Left ventricle myocardium inferior (tissue), 1 donor: ENCODE measurements around the gene PRKG1. TPM values are rescaled to one million over a fixed set of nuclear protein-coding genes. Genes with fewer than 3 reads are reported as not detected.
"Not testable (repeated sequence)": the region's sequence is repeated elsewhere in the genome, so short reads cannot be mapped to it uniquely, and the experiment has no call there.

Experiments used
- DNase-seq: peaks from one replicate; pipeline ENCODE4 v3.0.0-alpha.2; 2020
- H3K27ac ChIP-seq: fragments of 200-600 bp; replicated peaks from 2 replicates; pipeline ENCODE4 v1.8.0; 2021
- H3K27me3 ChIP-seq: fragments of 200-600 bp; 2 replicates; pipeline ENCODE4 v1.8.0; 2021; ENCODE audit warnings: low read depth
- H3K36me3 ChIP-seq: fragments of 200-600 bp; 2 replicates; pipeline ENCODE4 v1.8.0; 2021
- H3K4me1 ChIP-seq: fragments of 200-600 bp; 2 replicates; pipeline ENCODE4 v1.8.0; 2021
- H3K4me3 ChIP-seq: fragments of 200-600 bp; 2 replicates; pipeline ENCODE4 v1.8.0; 2021; ENCODE audit warnings: mild to moderate bottlenecking, moderate library complexity
- H3K9me3 ChIP-seq: fragments of 200-600 bp; replicated peaks from 2 replicates; pipeline ENCODE4 v1.8.0; 2021
- intact Hi-C: fragments of 100-400 bp; cut with micrococcal nuclease; formaldehyde crosslinking; loops from one replicate; pipeline ENCODE4 v1.11.0; 2022
- total RNA-seq: library from RNA; stranded (reverse); fragmentation: NEBNext Ultra II Directional; extraction: Animal tissue kit (Norgen Biotek cat#: 25700); gene quantifications from one replicate; pipeline ENCODE4 v1.2.1, GENCODE V29; 2021
- TF ChIP-seq, protein P1 (sequence below): fragments of 200-600 bp; IDR thresholded peaks from 2 replicates; pipeline ENCODE4 v1.8.0; 2021; ENCODE audit warnings: antibody characterized with exemption, mild to moderate bottlenecking, borderline replicate concordance
- donor health status: DM: no; HTN: yes; CAD: no; lungs with severe emphysema.

The PRKG1 gene
- total RNA-seq, 1 donor from 2014 or later: 38.9 TPM

GRCh38 chr10:51272555-51272954 is 198.3 kb downstream of the PRKG1 start:
- H3K36me3 ChIP-seq: no peaks in the 10 kb centered on the region
- TF ChIP-seq, protein P1, sequence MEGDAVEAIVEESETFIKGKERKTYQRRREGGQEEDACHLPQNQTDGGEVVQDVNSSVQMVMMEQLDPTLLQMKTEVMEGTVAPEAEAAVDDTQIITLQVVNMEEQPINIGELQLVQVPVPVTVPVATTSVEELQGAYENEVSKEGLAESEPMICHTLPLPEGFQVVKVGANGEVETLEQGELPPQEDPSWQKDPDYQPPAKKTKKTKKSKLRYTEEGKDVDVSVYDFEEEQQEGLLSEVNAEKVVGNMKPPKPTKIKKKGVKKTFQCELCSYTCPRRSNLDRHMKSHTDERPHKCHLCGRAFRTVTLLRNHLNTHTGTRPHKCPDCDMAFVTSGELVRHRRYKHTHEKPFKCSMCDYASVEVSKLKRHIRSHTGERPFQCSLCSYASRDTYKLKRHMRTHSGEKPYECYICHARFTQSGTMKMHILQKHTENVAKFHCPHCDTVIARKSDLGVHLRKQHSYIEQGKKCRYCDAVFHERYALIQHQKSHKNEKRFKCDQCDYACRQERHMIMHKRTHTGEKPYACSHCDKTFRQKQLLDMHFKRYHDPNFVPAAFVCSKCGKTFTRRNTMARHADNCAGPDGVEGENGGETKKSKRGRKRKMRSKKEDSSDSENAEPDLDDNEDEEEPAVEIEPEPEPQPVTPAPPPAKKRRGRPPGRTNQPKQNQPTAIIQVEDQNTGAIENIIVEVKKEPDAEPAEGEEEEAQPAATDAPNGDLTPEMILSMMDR: no peak
- H3K4me3 ChIP-seq: no peak overlapping the region
- peaks cover 17% of the 10 kb centered on the region for H3K4me1 ChIP-seq
- peaks cover 20% of the 10 kb centered on the region for H3K9me3 ChIP-seq
- H3K27ac ChIP-seq: no peak overlapping the region
- intact Hi-C loops: no loop called here
- no peaks in the 10 kb centered on the region for H3K27me3 ChIP-seq
- DNase-seq: no peak

GRCh38 chr10:51273574-51273973 is 199.3 kb downstream of the PRKG1 start:
- TF ChIP-seq, protein P1: no peak

DNA sequence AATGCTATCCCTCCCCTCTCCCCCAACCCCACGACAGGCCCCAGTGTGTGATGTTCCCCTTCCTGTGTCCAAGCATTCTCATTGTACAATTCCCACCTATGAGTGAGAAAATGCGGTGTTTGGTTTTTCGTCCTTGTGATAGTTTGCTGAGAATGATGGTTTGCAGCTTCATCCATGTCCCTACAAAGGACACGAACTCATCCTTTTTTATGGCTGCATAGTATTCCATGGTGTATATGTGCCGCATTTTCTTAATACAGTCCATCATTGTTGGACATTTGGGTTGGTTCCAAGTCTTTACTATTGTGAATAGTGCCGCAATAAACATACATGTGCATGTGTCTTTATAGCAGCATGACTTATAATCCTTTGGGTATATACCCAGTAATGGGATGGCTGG is 201.8 kb downstream of the PRKG1 start:
- H3K4me3 ChIP-seq, H3K36me3 ChIP-seq, H3K27me3 ChIP-seq, DNase-seq, intact Hi-C loops, H3K27ac ChIP-seq: not testable (repeated sequence)
- Histone ChIP-seq H3K4me1 (peaks cover 17% of the 10 kb centered on the region), H3K9me3 (peaks cover 26% of the 10 kb centered on the region)

More at GRCh38 chr10:51273574-51273973, 199.3 kb downstream of the PRKG1 start:
- peaks cover 20% of the 10 kb centered on the region for H3K9me3 ChIP-seq
- H3K4me3 ChIP-seq: no peak overlapping the region
- no peak overlapping the region for H3K27ac ChIP-seq
- peaks cover 17% of the 10 kb centered on the region for H3K4me1 ChIP-seq
- H3K36me3 ChIP-seq: no peaks in the 10 kb centered on the region
- DNase-seq: no peak
- no peaks in the 10 kb centered on the region for H3K27me3 ChIP-seq
- intact Hi-C loops: no loop called here

- H3K4me1 ChIP-seq, intact Hi-C loops, H3K27ac ChIP-seq, DNase-seq, H3K27me3 ChIP-seq, H3K36me3 ChIP-seq, H3K4me3 ChIP-seq: not testable (repeated sequence)
- H3K9me3 ChIP-seq: peaks cover 16% of the 10 kb centered on the region
Observed at GRCh38 chr10:51281387-51281786, 207.1 kb downstream of the PRKG1 start.

DNA sequence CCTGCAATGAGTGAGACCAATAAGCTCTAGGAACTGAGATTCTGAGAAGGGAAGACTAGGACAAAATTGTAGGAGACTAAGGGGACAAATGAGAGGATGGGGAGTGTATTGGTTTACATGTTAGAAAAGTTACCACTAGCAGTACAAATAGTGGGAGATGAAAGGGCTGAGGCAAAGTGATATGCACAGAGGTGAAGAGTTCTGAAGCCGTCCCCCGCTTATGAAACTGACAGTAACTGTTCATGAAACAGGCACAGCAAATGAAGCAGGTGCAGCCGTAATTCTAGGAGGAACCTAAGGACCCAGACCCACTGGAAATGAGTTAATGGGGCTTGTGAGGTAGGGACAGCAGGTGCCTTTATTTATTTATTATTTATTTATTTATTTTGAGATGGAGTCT is 211.3 kb downstream of the PRKG1 start:
- intact Hi-C loops: no loop called here
- Histone ChIP-seq H3K36me3 (no peaks in the 10 kb centered on the region), H3K4me3 (no peak overlapping the region), H3K9me3 (no peaks in the 10 kb centered on the region), H3K27ac (no peak overlapping the region), H3K4me1 (no peaks in the 10 kb centered on the region), H3K27me3 (no peaks in the 10 kb centered on the region)
- DNase-seq: no peak
- TF ChIP-seq, protein P1: no peak

GRCh38 chr10:51288511-51288910 is 214.2 kb downstream of the PRKG1 start:
- Histone ChIP-seq H3K27ac (no peak overlapping the region), H3K36me3 (no peaks in the 10 kb centered on the region), H3K4me1 (peaks cover 3% of the 10 kb centered on the region), H3K4me3 (no peak overlapping the region), H3K9me3 (peaks cover 2% of the 10 kb centered on the region), H3K27me3 (no peaks in the 10 kb centered on the region)
- DNase-seq: no peak
- TF ChIP-seq, protein P1: no peak
- intact Hi-C loops: no loop called here

DNA sequence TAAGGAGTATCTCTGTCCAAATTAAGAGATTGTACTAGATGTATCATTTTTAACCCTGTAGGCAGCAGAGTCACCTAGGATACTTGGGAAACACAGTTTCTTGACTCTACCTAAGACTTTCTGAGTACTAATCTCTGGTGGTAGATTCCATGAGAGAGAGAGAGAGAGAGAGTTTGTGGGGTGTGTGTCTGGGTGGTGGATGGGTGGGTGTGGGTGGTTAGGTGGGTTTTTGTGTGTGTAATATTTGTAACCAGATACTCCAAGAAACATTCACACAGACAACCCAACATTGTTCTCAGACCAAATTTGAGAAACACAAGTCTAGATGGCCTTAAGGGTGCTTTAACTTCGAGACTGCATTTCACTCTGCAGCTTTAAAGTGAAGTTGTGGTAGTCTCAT is 215.2 kb downstream of the PRKG1 start:
- Histone ChIP-seq H3K36me3 (no peaks in the 10 kb centered on the region), H3K9me3 (peaks cover 12% of the 10 kb centered on the region), H3K27me3 (no peaks in the 10 kb centered on the region), H3K27ac (no peak overlapping the region), H3K4me1 (peaks cover 3% of the 10 kb centered on the region), H3K4me3 (no peak overlapping the region)
- TF ChIP-seq, protein P1: no peak
- intact Hi-C loops: no loop called here
- no peak for DNase-seq
